ENCODE data around the gene PES1. TPM values are rescaled to one million over a fixed set of nuclear protein-coding genes. Genes with fewer than 3 reads are reported as not detected.
"Not testable (repeated sequence)": the region's sequence is repeated elsewhere in the genome, so short reads cannot be mapped to it uniquely, and the experiment has no call there.

Gene PES1
- polyA plus RNA-seq, 3 donors from 2014 or later, result 25.8 to 41.9 (median 34.5) TPM

GRCh38 chr22:30564045-30564760 is 27.5 kb downstream of the PES1 start:
- Mint-ChIP-seq H3K4me3 (no peak overlapping the region), H3K27ac (no peak overlapping the region), H3K9me3 (no peaks in the 10 kb centered on the region), H3K4me1 (no peaks in the 10 kb centered on the region), H3K36me3 (no peaks in the 10 kb centered on the region), H3K27me3 (ENCODE audit: low read depth in 3 of 3) (peaks cover 0 to 5% (median 0%) of the 10 kb centered on the region in 3 donors)
- no peak for DNase-seq

- Mint-ChIP-seq H3K9me3 (no peaks in the 10 kb centered on the region), H3K4me3 (no peak overlapping the region), H3K27ac (no peak overlapping the region), H3K36me3 (no peaks in the 10 kb centered on the region), H3K27me3 (ENCODE audit: low read depth in 3 of 3) (peaks cover 0 to 3% (median 1%) of the 10 kb centered on the region in 3 donors), H3K4me1 (no peaks in the 10 kb centered on the region)
- DNase-seq, result no peak
Observed at GRCh38 chr22:30562366-30562765, 29.3 kb downstream of the PES1 start.

- H3K4me3 Mint-ChIP-seq, result no peak overlapping the region
- H3K36me3 Mint-ChIP-seq, result no peaks in the 10 kb centered on the region
- no peak overlapping the region for H3K27ac Mint-ChIP-seq
- DNase-seq, result no peak
- no peaks in the 10 kb centered on the region for H3K4me1 Mint-ChIP-seq
- peaks cover 0 to 2% (median 2%) of the 10 kb centered on the region in 3 donors for H3K27me3 Mint-ChIP-seq (ENCODE audit: low read depth in 3 of 3)
- no peaks in the 10 kb centered on the region for H3K9me3 Mint-ChIP-seq
Observed at GRCh38 chr22:30561402-30562189, 30.1 kb downstream of the PES1 start.

- H3K27ac Mint-ChIP-seq; H3K36me3 Mint-ChIP-seq; H3K4me3 Mint-ChIP-seq; DNase-seq; H3K9me3 Mint-ChIP-seq; H3K27me3 Mint-ChIP-seq (ENCODE audit: low read depth in 3 of 3); H3K4me1 Mint-ChIP-seq: not testable (repeated sequence)
Observed at GRCh38 chr22:30560643-30561202, 31.0 kb downstream of the PES1 start.

- Mint-ChIP-seq H3K4me1 (no peaks in the 10 kb centered on the region), H3K9me3 (no peaks in the 10 kb centered on the region), H3K36me3 (no peaks in the 10 kb centered on the region), H3K27me3 (ENCODE audit: low read depth in 3 of 3) (peaks cover 0 to 2% (median 2%) of the 10 kb centered on the region in 3 donors), H3K27ac (no peak overlapping the region), H3K4me3 (no peak overlapping the region)
- no peak for DNase-seq
Observed at GRCh38 chr22:30559889-30560288, 31.8 kb downstream of the PES1 start.

GRCh38 chr22:30557243-30557642 is 34.5 kb downstream of the PES1 start:
- no peak for DNase-seq
- Mint-ChIP-seq H3K9me3 (no peaks in the 10 kb centered on the region), H3K4me3 (no peak overlapping the region), H3K4me1 (no peaks in the 10 kb centered on the region), H3K27me3 (ENCODE audit: low read depth in 3 of 3) (peaks cover 0 to 2% (median 2%) of the 10 kb centered on the region in 3 donors), H3K36me3 (no peaks in the 10 kb centered on the region), H3K27ac (no peak overlapping the region)

- DNase-seq, result no peak
- no peaks in the 10 kb centered on the region for H3K4me1 Mint-ChIP-seq
- H3K9me3 Mint-ChIP-seq, result no peaks in the 10 kb centered on the region
- H3K36me3 Mint-ChIP-seq, result no peaks in the 10 kb centered on the region
- H3K27ac Mint-ChIP-seq, result no peak overlapping the region
- H3K4me3 Mint-ChIP-seq, result no peak overlapping the region
- peaks cover 0 to 2% (median 2%) of the 10 kb centered on the region in 3 donors for H3K27me3 Mint-ChIP-seq (ENCODE audit: low read depth in 3 of 3)
Observed at GRCh38 chr22:30556388-30556787, 35.3 kb downstream of the PES1 start.

GRCh38 chr22:30555282-30556210 is 36.2 kb downstream of the PES1 start:
- no peak overlapping the region for H3K4me3 Mint-ChIP-seq
- no peak overlapping the region for H3K27ac Mint-ChIP-seq
- DNase-seq, result no peak
- no peaks in the 10 kb centered on the region for H3K9me3 Mint-ChIP-seq
- no peaks in the 10 kb centered on the region for H3K36me3 Mint-ChIP-seq
- peaks cover 0 to 2% (median 2%) of the 10 kb centered on the region in 3 donors for H3K27me3 Mint-ChIP-seq (ENCODE audit: low read depth in 3 of 3)
- no peaks in the 10 kb centered on the region for H3K4me1 Mint-ChIP-seq

- Mint-ChIP-seq H3K27ac (no peak overlapping the region), H3K9me3 (no peaks in the 10 kb centered on the region), H3K4me1 (no peaks in the 10 kb centered on the region), H3K36me3 (no peaks in the 10 kb centered on the region), H3K4me3 (no peak overlapping the region), H3K27me3 (ENCODE audit: low read depth in 3 of 3) (peaks cover 2 to 7% (median 4%) of the 10 kb centered on the region in 3 donors)
- no peak for DNase-seq
Observed at GRCh38 chr22:30553971-30554370, 37.7 kb downstream of the PES1 start.

GRCh38 chr22:30552719-30553118 is 39.0 kb downstream of the PES1 start:
- no peak overlapping the region for H3K4me3 Mint-ChIP-seq
- H3K27me3 Mint-ChIP-seq (ENCODE audit: low read depth in 3 of 3), result peaks cover 2 to 11% (median 7%) of the 10 kb centered on the region in 3 donors
- no peak overlapping the region for H3K27ac Mint-ChIP-seq
- H3K9me3 Mint-ChIP-seq, result no peaks in the 10 kb centered on the region
- no peak for DNase-seq
- H3K36me3 Mint-ChIP-seq, result no peaks in the 10 kb centered on the region
- H3K4me1 Mint-ChIP-seq, result no peaks in the 10 kb centered on the region

GRCh38 chr22:30551813-30552212 is 39.9 kb downstream of the PES1 start:
- peaks cover 4 to 13% (median 5%) of the 10 kb centered on the region in 3 donors for H3K27me3 Mint-ChIP-seq (ENCODE audit: low read depth in 3 of 3)
- not testable (repeated sequence) for H3K4me3 Mint-ChIP-seq, H3K9me3 Mint-ChIP-seq, DNase-seq, H3K4me1 Mint-ChIP-seq, H3K27ac Mint-ChIP-seq, H3K36me3 Mint-ChIP-seq

- Mint-ChIP-seq H3K27ac (no peak overlapping the region), H3K27me3 (ENCODE audit: low read depth in 3 of 3) (peaks cover 3 to 20% (median 15%) of the 10 kb centered on the region in 3 donors), H3K4me1 (no peaks in the 10 kb centered on the region), H3K36me3 (no peaks in the 10 kb centered on the region), H3K9me3 (peaks cover 0 to 1% (median 0%) of the 10 kb centered on the region in 6 donors), H3K4me3 (no peak overlapping the region)
- no peak for DNase-seq
Observed at GRCh38 chr22:30547188-30547587, 44.5 kb downstream of the PES1 start.

GRCh38 chr22:30546616-30547015 is 45.1 kb downstream of the PES1 start, which contains the start of gene SEC14L6:
Gene SEC14L6, minus strand, starts transcription at chr22:30546741. Its CDS starts 59 bp downstream, at chr22:30546682.
- no peaks in the 10 kb centered on the region for H3K36me3 Mint-ChIP-seq
- no peak for DNase-seq
- peaks cover 5 to 22% (median 15%) of the 10 kb centered on the region in 3 donors for H3K27me3 Mint-ChIP-seq (ENCODE audit: low read depth in 3 of 3)

More at GRCh38 chr22:30546616-30547015, 45.1 kb downstream of the PES1 start, which contains the start of gene SEC14L6:
- Mint-ChIP-seq H3K9me3 (peaks cover 0 to 1% (median 0%) of the 10 kb centered on the region in 6 donors), H3K27ac (no peak within 1 kb of the TSS), H3K4me3 (no peak within 1 kb of the TSS), H3K4me1 (no peaks in the 10 kb centered on the region)

Measured in immature natural killer cell (primary cell).